ENCODE measurements around the gene GRAMD4.

The GRAMD4 gene, protein sequence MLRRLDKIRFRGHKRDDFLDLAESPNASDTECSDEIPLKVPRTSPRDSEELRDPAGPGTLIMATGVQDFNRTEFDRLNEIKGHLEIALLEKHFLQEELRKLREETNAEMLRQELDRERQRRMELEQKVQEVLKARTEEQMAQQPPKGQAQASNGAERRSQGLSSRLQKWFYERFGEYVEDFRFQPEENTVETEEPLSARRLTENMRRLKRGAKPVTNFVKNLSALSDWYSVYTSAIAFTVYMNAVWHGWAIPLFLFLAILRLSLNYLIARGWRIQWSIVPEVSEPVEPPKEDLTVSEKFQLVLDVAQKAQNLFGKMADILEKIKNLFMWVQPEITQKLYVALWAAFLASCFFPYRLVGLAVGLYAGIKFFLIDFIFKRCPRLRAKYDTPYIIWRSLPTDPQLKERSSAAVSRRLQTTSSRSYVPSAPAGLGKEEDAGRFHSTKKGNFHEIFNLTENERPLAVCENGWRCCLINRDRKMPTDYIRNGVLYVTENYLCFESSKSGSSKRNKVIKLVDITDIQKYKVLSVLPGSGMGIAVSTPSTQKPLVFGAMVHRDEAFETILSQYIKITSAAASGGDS

DNA sequence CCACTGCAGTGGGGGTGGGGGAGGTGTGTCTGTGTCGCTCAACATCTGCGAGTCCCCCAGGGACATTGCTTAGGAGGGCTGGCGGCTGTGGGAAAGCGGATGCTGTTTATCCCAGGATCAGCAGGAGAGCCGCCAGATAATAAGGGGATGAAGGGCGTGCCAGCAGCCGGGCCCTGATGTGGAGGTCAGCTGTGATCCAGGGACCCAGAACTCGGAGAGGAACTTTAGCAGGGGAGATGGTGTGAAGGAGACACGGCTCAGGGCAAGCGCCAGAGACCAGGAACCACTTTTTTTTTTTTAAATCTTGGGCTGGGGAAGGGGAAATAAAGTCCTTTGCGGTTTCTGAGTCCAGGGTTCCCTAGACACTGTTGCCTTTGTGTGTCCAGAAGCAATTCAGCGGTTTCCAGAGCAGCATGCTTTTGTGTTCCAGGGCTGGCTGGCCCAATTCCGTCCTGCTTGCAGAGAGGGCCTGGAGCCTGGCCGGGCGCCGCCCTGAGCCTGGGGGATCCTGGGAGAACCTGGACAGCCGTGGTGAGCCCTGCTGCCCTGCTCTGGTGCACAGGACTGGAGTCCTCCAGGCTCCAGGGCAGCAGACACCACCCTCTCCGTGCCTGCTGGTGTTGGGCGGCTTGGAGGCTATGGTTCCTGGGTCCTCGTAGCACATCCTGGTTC lies at the start of gene GRAMD4:
GRAMD4 (plus strand) TSS at position 557 of the 672 bp plus-strand sequence. CDS start 6,414 bp downstream, outside the sequence.
- no peak for DNase-seq (ENCODE audit: low spot score)

DNA sequence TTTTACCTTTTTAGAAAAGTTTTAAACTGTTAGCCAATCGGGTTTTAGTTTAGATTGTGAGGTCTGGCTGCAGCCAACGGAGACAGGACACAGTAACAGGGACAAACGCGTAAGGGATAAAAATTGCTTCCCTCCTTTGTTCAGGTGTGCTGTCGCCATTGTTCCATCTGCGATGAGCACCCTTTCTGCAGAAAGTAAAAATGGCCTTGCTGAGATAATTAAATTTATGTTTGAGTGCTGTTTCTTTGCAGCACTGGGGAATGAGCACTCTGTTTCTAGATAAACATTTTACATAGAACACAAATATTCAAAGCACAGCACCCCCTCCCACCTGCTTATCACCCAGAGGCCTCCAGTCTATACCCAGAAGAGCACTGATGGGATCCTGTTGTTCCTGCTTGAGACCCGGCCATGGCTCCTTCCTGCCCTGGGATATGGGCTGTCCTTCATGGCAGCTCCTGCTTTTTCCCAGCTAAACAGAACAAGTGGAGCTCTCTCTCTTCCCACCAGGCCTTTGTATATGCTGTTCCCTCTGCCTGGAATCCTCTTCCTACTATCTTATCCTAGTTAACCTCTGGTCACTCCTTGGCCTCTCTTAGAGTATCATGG lies 48.4 kb upstream of the GRAMD4 start:
- DNase-seq (ENCODE audit: low spot score) = no peak

DNA sequence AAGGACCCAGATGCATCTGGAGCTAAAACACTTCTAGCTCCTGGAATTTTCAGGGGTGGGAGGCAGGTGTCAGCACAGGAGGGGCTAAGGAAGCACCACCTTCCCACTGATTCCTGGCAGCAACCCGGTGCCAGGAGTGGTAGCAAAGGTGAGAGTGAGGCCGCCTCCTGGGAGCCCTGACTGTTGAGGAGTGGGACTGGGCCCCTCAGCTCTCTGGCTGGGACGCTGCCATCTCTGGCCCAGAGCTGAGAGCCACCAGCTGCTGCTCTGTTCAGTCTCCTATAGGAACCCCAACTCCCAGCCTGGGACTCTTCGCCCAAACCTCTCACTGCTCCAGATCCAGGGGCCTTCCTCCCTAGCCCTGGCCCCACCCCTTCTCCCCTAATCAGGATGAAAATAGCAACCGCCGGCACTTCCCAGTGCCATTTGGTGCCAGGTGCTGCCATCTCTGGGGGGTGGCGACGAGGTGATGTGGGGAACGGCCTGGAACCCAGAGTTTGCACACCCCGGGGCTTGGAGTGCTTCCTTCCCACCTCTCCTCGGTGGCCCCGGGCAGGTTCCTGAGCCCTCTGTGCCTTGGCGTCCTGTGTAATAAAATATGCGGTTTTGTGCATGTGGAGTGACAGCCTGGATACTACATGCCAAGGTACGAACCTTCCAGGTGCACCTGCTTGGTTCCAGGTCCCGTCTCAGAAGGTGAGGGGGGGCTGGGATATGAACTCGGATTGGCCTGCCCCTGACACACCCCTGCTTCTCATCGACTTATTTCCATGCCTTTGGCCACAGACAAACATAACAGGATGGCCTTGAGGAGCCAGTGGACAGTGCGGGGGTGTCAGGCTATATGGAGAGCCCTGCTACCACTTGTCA lies 47.0 kb upstream of the GRAMD4 start:
- DNase-seq (ENCODE audit: low spot score) = no peak

DNA sequence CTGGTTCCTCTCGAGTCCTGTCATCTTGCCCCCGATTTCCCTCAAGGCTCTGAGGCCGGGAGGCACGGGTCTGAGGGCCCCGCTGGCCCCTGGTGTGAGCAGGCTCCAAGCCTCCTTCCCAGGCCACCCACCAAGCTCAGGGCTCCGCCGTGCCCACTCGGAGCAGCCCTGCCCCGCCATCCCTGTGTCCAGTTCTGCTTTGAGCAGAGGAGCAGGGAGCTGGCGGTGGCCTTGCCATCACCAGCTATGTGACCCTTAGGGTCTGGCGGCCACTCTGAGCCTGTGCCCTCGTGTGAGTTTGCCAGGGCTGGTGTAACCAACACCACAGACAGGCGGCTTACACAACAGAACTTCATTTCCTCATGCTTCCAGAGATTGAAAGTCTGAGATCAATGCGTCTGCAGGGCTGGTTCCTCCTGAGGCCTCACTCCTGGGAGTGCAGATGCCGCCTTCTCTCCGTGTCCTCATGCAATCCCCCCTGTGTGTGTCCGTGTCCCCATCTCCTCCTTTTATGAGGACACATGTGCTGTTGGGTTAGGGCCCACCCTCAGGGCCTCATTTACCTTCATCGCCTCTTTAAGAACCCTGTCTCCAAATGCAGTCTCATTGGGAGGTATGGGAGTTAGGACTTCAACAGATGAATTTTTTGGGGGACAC lies 46.3 kb upstream of the GRAMD4 start:
- no peak for DNase-seq (ENCODE audit: low spot score)

DNA sequence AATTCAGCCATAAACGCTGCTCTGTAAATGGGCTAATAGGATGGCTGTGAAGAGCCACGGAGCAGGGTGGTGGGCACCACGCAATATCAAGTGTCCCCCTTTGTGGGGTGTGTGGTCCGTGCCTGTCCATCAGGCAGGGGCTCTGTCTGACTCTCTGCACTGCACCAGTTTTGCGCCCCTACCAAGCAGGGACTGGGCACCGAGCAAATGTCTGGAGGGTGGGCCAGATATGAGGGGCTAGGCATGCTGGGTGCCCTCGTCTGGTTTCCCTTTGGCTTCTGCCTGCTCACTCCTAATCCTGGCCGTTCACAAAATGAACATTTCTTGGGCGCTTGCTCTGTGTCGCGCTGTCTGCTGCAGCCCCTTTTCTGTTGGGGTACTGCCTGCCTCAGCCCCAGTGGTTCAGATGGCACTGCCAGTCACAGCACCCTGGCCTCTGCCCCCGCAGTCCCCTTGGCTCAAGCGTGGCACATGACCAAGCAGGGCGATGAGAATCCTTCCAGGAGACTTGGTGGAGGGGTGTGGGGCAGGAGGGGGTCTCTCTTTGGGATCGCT lies 45.7 kb upstream of the GRAMD4 start:
- DNase-seq (ENCODE audit: low spot score) = no peak

DNA sequence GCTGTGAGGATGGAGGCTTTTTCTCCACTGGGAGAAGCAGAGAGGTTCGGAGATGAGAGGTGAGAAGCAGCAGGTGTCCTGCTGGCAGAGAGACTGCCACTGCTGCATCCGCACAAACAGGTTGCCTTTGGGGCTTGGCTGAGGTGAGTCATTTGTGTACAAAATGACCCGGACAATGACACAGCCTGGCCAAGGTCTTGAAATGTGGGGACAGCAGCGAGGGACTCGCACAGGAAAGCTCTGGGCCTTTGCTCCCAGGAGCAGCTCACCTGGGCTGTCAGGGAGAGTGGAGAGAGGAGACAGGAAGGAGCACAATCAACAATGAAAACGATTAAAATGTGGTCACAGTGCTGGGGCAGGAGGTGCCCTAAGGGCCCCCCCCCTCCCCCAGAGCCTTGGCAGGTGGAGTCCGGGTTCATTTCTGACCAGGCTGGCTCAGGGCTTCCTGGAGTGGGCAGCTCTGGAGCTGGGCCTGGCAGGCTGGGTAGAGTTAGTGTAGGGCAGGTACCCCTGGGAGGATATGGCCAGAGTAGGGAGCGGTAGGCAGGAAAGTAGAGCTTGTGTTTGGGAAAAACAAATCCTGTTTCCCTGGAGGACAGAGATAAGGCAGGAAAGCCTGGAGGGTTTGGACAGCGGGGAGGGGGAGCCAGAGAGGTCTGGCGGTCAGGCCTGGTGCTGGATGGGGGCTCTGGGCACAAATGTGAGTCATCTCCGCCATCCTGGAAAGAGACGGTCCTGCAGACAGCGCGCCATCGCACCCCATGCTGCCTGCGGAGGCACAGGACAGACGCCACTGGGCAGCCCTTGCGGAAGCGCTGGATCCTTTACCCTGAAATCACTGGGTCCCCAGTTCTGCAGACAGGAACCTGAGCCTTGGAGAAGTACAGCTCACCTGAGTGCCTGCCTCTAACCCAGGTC lies 44.9 kb upstream of the GRAMD4 start:
- no peak for DNase-seq (ENCODE audit: low spot score)

DNA sequence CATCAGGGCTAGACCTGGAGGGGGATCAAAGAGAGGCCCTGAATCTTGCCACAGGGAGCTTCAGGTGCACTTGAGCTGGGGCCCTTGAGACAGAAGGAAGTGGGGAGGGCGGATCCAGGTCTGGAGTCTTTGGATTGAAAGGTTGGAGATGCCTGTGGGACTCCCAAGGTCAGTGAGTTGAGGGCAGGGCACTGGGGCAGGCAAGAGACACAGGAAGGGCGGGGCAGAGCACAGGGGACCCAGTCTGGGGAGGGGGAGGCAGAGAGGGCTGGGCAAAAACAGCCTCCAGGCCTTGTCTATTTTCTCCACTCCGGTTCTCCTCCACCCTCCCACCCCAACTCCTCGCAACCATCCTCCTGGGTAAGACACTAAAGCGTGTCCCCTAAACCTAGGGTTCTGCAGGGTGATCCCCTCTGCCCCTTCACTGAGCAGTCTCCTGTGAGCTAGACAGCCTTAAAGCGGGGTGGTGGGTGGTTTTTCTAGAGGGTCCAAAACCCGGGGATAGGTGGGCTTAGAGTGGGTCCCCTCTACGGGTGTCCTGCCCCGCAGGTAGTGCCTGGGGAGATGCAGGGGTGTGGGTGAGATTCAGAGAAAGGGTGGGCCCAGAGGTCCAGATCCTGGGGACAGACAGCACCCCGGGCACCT lies 44.2 kb upstream of the GRAMD4 start:
- DNase-seq (ENCODE audit: low spot score) = no peak

DNA sequence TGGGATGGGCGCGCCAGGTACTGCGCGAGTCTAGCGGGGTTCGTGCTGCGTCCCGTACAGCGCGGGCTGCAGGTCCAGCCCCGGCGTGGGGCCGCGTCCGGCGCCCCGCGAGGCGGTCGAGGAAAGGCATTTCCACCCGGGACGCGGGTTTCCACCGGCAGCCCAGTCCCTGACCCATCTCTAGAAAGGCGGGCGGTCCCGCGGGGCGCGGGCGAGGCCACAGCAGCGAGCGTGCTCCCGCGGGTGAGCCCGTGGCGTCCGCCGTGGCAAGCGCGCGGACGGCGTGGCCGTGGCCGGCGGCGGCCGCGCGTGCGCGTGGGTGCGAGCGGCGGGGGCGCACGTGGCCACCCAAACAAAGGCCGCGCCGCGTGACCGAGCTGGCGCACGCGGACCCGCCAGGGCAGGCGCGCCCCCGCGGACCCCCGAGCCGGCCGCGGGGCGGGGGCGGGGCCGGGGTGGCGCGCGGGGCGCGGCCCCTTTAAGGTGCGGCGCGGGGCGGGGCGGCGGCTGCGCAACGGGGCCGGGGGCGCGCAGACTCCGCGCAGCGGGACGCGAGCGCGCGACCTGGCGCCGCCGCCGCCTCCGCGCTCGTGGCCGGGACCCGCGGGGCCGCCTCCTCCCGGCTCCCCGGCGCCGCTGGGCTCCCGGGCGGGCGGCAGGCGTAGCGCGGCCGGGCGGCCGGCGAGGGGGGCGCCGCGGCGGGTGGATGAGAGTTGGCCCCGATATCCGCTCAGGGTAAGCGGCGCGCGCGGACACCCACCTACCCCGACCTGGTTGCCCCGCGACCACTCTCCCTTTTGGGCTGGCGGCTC lies 43.4 kb upstream of the GRAMD4 start:
- peak; percentile 90 for DNase-seq (ENCODE audit: low spot score)

DNA sequence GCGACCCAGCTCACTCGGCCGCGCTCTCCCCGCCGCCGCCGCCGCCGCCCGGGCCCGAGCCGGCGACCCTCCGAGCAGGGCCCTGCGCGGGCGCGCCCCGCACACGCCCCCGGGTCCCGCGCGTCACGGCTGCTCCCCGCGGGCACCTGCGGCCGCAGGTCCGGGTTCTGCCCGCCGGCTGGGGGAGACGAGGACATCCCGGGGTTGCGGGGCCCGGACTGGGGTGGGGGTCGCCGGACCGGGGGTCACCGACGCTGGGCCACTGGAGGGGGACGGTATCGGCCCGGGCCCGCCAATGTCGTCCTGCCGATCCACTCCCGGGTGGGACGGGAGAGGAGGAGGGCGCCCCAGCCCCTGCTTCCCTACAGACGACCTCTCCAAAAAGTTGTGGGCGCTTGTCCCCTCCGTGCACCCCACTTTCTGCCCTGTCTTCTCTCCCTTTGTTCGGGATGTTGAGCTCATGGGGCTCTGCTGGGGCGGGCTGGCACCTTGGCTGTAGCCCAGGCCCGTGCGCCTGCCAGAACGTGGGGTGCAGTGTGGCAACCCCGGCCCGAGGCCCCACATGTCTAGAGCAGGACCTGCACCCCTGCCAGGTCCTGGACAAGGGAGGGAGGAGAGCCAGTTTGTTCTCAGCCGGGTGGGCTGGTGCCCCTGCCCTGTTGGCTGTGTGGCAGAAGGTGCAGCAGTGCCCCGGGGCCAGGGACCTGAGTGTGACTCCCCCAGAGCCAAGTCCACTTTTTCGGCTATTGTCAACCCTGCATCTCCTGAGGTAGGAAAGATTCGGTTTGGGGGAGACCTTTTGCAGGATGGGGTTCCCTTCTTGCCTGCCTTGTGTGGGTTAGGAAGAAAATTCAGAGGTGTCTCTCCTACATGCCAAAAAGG lies 42.6 kb upstream of the GRAMD4 start:
- peak; percentile 35 for DNase-seq (ENCODE audit: low spot score)

DNA sequence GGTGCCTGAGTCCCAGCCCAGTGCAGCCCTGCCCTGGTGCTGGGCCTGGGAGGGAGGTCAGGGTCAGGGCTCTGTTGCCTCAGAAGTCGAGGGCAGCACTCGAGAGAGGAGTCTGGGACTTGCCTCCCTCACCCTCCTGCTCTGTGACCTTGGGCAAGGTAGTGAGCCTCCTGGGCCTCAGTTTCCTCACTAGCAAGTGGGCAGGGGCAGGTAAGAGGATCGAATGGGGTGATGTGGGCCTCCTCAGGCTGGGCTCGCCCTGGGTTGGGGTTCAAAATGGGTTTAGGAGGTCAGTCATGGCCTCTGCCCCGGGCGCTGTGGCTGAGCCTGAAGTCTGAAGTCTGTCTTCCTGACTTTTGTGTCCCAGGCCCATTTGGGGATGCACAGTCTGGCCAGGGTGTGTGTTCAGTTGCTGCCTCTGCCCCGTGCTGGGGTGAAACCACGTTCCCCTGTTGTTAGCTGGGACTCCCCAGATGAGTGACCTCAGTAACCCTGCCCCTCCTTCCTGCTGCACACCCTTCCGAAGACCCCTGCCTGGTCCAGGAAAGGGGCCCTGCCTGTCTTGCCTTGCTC lies 41.8 kb upstream of the GRAMD4 start:
- DNase-seq (ENCODE audit: low spot score) = no peak

DNA sequence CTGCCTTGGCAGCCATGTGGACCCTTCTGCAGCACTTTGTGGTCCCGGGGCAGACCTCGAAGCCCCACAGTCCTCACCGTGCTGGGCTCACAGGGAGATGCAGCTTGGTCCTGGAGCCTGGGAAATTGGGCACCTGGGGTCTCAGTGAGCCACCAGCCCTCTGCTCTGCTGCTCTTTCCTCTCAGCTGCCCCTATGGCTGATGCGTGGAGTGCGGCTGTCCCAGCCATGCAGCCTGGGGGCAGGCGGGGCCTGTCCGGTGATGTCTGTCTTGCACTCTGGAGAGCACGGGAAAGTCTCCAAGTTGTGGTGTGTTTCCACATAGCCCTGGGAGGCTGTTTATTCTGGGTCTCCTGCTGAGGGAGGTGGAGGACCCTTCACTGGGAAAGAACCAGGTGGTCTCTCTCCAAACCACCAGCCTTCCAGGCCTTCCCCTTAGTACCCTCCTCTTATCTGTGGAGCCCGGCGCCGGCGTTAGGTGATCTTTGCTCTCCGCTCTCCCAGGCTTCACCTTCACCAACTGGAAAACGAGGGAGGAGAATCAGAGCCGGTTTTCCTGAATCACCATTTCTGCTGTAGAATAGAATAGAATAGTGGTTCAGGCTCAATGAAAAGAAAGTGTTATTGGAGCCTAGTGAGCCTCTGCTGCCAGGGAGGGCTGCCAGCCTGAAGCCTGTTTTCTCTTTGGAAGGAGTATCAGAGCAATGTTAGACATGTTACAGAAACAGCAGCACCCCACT lies 41.2 kb upstream of the GRAMD4 start:
- peak; percentile 64 for DNase-seq (ENCODE audit: low spot score)

DNA sequence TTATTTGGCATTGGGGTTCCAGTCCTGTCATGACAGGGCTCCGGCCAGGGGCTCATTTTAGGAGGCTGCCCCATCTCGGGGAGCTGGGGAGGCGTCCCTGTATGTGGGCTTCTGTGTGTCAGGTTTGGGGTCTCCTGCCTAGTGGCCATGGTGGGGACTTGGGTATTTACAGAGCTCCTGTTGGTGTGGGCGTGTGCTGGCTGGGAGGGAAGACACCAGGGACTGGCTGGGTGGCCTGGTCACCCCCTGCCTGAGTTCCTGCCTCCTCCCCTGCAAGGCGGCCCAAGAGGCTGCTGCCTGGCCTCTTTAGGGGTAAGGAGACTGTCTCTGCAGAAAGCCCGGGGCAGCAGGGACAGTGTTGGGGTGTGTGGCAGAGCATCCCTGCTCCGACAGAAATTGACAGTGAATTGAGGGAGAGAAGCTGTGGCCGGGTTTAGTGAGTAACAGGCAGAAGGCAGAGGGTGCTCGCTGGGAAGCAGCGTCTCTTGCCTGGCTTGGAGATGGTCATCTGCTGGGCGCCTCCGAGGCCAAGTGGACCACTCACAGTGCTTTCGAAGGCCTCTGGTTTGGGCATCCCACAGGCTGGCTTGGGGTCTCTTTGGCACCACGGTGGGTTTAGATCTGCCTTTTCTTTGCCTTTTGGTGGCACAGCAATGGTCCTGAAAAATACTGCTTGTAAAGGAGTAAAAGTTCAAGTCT lies 40.3 kb upstream of the GRAMD4 start:
- no peak for DNase-seq (ENCODE audit: low spot score)

DNA sequence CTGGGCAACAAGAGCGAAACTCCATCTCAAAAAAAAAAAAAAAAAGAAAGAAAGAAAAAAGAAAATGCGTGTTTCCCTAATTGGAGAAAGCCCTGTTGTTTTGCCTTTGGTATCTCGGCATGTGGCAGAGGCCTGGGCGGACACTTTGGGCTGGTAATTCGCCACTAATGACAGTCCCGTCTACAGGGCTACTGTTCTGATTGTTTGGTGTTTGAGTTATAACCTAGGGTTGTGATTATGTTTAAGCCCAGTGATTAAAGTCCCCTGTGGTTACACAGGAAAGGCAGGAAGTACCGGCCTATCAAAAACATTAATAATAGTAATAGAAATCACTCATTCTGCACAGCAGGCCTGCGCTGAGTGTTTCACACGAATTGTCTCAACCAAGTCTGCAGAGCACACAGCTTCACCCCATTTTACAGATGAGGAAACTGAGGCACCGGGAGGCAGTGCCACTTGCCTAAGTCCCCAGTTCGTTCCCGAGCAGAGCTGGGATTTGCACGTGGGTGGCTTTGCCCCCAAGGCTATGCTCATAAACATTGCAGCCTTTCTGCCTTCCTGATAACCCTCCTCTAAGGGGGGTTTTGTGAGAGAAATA lies 39.1 kb upstream of the GRAMD4 start:
- DNase-seq (ENCODE audit: low spot score) = no peak

DNA sequence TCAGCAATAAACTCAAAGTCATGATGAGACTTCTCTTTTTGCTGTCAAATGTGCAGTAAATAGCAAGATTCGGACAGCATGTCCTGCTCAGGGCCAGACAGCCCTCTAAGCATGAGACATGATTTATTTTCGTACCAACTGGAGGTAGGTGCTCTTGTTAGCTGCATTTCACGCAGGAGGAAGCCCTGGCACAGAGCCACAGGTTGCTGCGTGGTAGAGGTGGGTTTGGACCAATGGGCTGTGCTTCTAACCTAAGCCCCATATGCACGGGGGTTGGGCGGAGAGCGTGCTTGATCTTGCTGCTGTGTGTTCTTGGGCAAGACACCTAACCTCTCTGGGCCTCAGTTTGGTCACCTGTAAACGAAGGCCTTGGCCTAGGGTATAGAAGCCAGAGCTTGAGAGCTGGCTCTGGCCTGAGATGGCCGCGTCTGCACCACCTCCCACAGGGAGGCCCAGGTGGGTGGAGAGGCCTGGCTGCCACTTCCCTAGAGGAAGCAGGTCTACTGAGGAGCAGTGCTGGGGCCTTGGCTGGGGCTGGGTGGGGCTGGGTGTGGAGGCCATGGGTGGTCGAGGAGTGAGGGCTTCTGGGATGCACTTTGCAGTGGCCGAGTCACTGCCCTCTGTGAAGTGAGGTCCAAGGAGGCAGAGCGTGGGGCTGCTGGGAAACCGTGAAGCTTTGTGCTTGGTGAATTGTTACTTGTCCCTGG lies 38.5 kb upstream of the GRAMD4 start:
- DNase-seq (ENCODE audit: low spot score) = no peak

Measured in AG08395 (cell line).